ENCODE data around the gene MCRIP2.

GRCh38 chr16:648071-648780 lies 6.6 kb downstream of the MCRIP2 start:
- peak in 4 of 6 experiments; percentile 28 to 51 (median 42) for TF ChIP-seq CTCF (IDR thresholded peaks at IDR 0.05)
- no peak for TF ChIP-seq POLR2A (IDR thresholded peaks at IDR 0.05)

All from thyroid gland (tissue), 4 donors.